ENCODE measurements around the gene SHISAL2B. TPM values are rescaled to one million over a fixed set of nuclear protein-coding genes. Genes with fewer than 3 reads are reported as not detected.
A peak's percentile ranks its signal among the peaks of the same experiment; 100 is the strongest.

Gene SHISAL2B
- total RNA-seq, 1 donor from 2014 or later, result 0.93 TPM

DNA sequence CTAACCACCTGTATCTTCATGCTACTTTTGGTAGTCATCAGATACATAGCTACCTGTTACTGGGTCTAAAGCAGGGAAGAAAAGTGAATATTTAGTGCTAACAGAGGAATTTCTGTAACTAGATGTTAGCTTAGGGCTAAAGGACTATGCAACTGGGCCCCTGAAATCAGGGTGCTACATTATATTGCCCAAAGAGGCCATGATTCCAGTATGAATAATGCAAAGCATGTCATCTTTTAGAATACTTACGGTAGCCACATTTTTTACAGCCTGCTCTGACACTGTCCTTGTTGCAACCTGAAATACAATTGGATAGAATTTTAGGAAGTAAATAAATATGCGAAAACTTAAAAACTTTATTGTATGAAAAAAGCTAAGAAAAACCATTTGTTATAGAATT is 63.8 kb downstream of the SHISAL2B start:
- TF ChIP-seq CTCF (conservative IDR thresholded peaks at IDR 0.05), result no peak
- Mint-ChIP-seq H3K27me3 (ENCODE audit: low read depth) (no peaks in the 10 kb centered on the region), H3K27ac (ENCODE audit: unreplicated experiment) (no peak overlapping the region), H3K9me3 (no peaks in the 10 kb centered on the region), H3K4me1 (peaks cover 10% of the 10 kb centered on the region), H3K36me3 (ENCODE audit: low read depth) (peaks cover 4% of the 10 kb centered on the region), H3K4me3 (no peak overlapping the region)
- no peak for DNase-seq (ENCODE audit: low read depth, low spot score)

- Mint-ChIP-seq H3K9me3 (no peaks in the 10 kb centered on the region), H3K27ac (ENCODE audit: unreplicated experiment) (no peak overlapping the region)
These were observed 68.6 kb downstream of the SHISAL2B start for GRCh38 chr5:64758901-64759300.

GRCh38 chr5:64759960-64760660 is 69.8 kb downstream of the SHISAL2B start:
- Mint-ChIP-seq H3K27ac (ENCODE audit: unreplicated experiment) (peak overlapping the region; percentile 76), H3K27me3 (ENCODE audit: low read depth) (no peaks in the 10 kb centered on the region), H3K4me3 (peak overlapping the region; percentile 20), H3K4me1 (peaks cover 32% of the 10 kb centered on the region), H3K36me3 (ENCODE audit: low read depth) (no peaks in the 10 kb centered on the region), H3K9me3 (no peaks in the 10 kb centered on the region)
- no peak for TF ChIP-seq CTCF (conservative IDR thresholded peaks at IDR 0.05)
- no peak for DNase-seq (ENCODE audit: low read depth, low spot score)

More at GRCh38 chr5:64758901-64759300, 68.6 kb downstream of the SHISAL2B start:
- peak overlapping the region; percentile 2 for H3K4me3 Mint-ChIP-seq
- peaks cover 2% of the 10 kb centered on the region for H3K36me3 Mint-ChIP-seq (ENCODE audit: low read depth)
- DNase-seq (ENCODE audit: low read depth, low spot score), result no peak
- no peak for TF ChIP-seq CTCF (conservative IDR thresholded peaks at IDR 0.05)
- peaks cover 32% of the 10 kb centered on the region for H3K4me1 Mint-ChIP-seq
- no peaks in the 10 kb centered on the region for H3K27me3 Mint-ChIP-seq (ENCODE audit: low read depth)

DNA sequence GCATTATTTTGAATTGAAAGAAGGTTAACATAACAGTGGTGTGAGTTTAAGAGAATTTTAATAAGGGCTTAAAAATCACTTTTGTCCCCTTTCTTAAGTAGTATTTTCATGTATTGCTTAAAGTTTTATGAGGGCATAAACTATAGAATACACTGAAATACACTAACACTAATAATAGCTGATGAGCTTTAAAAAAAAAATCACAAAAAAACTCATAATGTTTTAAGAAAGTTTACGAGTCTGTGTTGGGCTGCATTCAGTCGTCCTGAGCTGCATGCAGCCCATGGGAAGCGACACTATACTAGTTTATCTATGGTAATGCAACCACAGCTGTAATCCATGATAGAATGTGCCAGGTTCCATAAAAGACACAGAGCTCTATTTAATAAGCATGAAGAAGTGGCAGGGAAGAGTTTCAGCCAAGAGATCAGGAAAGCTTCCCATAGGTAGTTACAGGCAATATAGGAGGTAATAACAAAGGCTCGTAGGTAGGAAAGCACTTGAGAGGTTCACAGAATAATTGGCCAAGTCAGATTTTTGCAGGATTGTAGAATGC is 73.7 kb downstream of the SHISAL2B start:
- Mint-ChIP-seq H3K4me1 (peaks cover 47% of the 10 kb centered on the region), H3K27me3 (ENCODE audit: low read depth) (no peaks in the 10 kb centered on the region), H3K4me3 (no peak overlapping the region), H3K9me3 (no peaks in the 10 kb centered on the region), H3K27ac (ENCODE audit: unreplicated experiment) (no peak overlapping the region), H3K36me3 (ENCODE audit: low read depth) (peaks cover 5% of the 10 kb centered on the region)
- no peak for TF ChIP-seq CTCF (conservative IDR thresholded peaks at IDR 0.05)
- DNase-seq (ENCODE audit: low read depth, low spot score), result no peak

GRCh38 chr5:64765804-64766504 is 75.7 kb downstream of the SHISAL2B start:
- no peak for DNase-seq (ENCODE audit: low read depth, low spot score)
- Mint-ChIP-seq H3K9me3 (no peaks in the 10 kb centered on the region), H3K27me3 (ENCODE audit: low read depth) (no peaks in the 10 kb centered on the region), H3K36me3 (ENCODE audit: low read depth) (peaks cover 5% of the 10 kb centered on the region), H3K4me1 (peaks cover 44% of the 10 kb centered on the region), H3K4me3 (peak overlapping the region; percentile 50), H3K27ac (ENCODE audit: unreplicated experiment) (no peak overlapping the region)
- TF ChIP-seq CTCF (conservative IDR thresholded peaks at IDR 0.05), result no peak
